ENCODE results near the gene MAGEA2.
"Not testable (repeated sequence)": the region's sequence is repeated elsewhere in the genome, so short reads cannot be mapped to it uniquely, and the experiment has no call there.

MAGEA2 gene

DNA sequence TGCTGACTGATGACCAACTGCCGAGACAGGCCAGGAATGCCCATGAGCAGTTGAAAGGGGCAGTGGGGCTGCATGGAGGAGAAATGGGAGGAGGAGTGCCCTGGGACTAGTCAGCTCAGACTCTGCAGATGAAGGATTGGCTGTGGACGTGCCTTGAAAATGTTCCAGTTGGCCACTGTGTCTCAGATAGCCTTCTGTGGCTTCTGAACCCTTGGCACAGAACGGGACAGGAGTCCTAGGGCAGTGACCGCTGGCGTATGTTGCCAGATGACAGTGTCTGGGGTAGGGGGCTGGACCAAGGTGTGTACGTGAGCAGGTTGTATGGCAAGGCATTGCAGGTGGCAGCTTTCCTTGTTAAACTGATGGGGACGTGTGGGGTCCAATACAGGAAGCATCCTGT, 47.1 kb downstream of the MAGEA2 start:
- not testable (repeated sequence) for FAIRE-seq

DNA sequence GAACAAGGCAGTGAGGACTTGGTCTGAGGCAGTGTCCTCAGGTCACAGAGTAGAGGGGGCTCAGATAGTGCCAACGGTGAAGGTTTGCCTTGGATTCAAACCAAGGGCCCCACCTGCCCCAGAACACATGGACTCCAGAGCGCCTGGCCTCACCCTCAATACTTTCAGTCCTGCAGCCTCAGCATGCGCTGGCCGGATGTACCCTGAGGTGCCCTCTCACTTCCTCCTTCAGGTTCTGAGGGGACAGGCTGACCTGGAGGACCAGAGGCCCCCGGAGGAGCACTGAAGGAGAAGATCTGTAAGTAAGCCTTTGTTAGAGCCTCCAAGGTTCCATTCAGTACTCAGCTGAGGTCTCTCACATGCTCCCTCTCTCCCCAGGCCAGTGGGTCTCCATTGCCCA, 53.3 kb downstream of the MAGEA2 start:
- not testable (repeated sequence) for FAIRE-seq

Data from islet of Langerhans (tissue), 1 donor.